Measurements from ENCODE around the gene GOLGA8A. TPM values are rescaled to one million over a fixed set of nuclear protein-coding genes. Genes with fewer than 3 reads are reported as not detected.
A peak's percentile ranks its signal among the peaks of the same experiment; 100 is the strongest.
"Not testable (repeated sequence)": the region's sequence is repeated elsewhere in the genome, so short reads cannot be mapped to it uniquely, and the experiment has no call there.

The GOLGA8A gene
- total RNA-seq, 1 donor from 2014 or later, result 258 TPM

DNA sequence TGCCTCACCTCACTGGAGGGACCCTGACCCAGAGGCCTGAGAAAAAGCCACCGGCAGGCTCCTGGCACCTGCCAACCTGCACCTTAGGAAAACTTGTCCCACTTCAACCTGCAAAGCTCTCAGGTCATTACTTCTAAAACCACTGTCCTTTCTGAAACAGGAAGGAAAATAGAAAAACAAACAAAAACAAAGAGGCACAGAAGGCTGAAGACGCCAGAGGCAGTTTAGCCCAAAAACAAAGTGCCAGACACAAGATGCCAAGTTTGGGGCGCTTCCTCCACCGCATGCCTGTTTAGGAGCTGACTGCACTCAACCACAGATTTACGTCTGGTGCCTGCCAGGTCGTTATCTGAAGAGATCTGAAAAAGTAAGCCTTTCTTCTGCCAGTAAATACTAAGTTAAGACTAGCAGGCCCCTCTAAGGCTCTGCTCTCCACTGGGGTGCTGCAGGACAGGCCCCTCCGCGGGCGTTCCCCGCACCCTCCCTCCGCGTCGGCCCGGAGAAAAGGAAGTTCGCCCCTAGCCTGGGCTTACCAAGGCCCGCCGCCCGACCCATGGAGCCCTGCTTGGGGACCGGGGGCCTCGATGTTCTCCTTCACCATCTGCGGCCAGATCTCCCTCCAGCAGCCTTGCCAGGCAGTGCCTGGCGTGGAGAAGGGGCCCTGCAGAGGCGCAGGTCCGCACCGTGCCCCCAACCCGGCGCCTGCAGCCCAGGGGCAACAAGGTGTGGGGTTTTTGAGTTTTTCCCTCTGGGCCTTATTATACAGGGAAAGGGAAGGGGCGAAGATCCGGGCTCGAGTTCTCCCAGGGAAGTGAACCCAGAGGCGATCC, 1.3 kb downstream of the GOLGA8A start:
- intact Hi-C loops (cut with micrococcal nuclease), result loop anchor here (2.0 to 10.0 kb wide), 4 partner anchors 70 to 146 kb away; partner anchors contain the start of genes GOLGA8B and LPCAT4
- peaks cover 45% of the 10 kb centered on the region for H3K36me3 Mint-ChIP-seq (ENCODE audit: low read depth)
- no peak for DNase-seq (ENCODE audit: low spot score)
- peaks cover 25% of the 10 kb centered on the region for H3K4me1 Mint-ChIP-seq (ENCODE audit: low read depth)
- peaks cover 6% of the 10 kb centered on the region for H3K27me3 Mint-ChIP-seq (ENCODE audit: low read depth)
- no peaks in the 10 kb centered on the region for H3K9me3 Mint-ChIP-seq
- peak overlapping the region; percentile 86 for H3K4me3 Mint-ChIP-seq (ENCODE audit: low read depth)
- peak overlapping the region; percentile 63 for H3K27ac Mint-ChIP-seq

DNA sequence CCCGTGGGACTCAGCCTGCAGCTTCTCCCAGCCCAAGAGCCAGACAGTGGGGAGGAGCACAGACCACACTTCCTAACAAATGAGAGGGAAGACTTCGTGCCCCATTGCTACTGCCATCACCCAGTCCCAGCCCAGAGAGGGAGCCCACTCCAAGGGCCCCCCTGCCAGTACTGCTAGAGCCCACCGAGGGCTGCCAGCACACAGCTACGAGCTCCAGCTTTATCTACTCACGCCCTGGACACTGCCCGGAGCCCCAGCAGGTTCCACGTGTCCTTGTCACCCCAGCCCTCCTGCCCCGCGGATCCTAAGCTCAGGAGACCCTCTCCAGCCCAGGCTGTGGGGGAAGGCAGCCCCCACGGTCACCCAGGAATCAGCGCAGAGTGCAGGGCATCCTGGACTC, 1.9 kb downstream of the GOLGA8A start:
- H3K36me3 Mint-ChIP-seq (ENCODE audit: low read depth), result peaks cover 49% of the 10 kb centered on the region
- peaks cover 26% of the 10 kb centered on the region for H3K4me1 Mint-ChIP-seq (ENCODE audit: low read depth)
- H3K4me3 Mint-ChIP-seq (ENCODE audit: low read depth), result peak overlapping the region; percentile 86
- no peaks in the 10 kb centered on the region for H3K9me3 Mint-ChIP-seq
- no peak for DNase-seq (ENCODE audit: low spot score)
- intact Hi-C loops (cut with micrococcal nuclease), result loop anchor here (2.0 to 10.0 kb wide), 4 partner anchors 69 to 147 kb away; partner anchors contain the start of genes GOLGA8B and LPCAT4
- H3K27me3 Mint-ChIP-seq (ENCODE audit: low read depth), result peaks cover 2% of the 10 kb centered on the region
- H3K27ac Mint-ChIP-seq, result peak overlapping the region; percentile 63

DNA sequence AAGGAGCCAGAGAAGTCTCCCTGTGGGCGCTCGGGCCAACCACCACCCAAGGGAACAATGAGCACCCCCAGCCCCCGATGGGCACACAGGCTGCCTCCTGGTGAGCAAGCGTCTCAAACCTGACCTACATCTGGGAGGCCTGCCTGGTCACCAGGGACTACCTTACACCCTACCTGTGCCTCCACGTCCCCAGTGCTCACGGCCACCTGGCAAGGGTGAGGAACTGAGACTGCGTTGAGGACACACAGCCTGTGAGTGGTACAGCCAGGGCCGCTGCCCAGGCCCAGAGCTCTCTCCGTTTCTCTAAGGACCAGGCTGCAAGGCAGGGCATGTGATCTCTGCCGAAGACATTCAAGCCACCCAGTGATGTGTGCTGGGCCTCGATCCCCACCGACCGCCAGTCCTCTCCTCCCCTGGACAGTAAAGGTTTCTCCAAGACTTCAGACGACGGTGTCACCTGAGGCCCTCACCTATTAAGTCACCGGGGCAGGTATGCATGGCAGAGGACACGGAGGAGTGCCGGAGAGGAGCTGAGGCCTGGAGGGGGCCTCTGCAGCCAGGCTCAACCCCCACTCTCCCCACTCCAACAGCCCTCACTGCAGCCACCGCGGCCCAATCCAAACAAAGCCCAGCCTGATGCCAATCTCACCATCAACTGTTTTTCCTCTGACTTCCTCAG, 2.8 kb downstream of the GOLGA8A start:
- intact Hi-C loops (cut with micrococcal nuclease), result loop anchor here (5.0 to 10.0 kb wide), 3 partner anchors 80 to 148 kb away; partner anchors contain the start of gene GOLGA8B
- H3K36me3 Mint-ChIP-seq (ENCODE audit: low read depth), result peaks cover 57% of the 10 kb centered on the region
- H3K27ac Mint-ChIP-seq, result no peak overlapping the region
- H3K9me3 Mint-ChIP-seq, result no peaks in the 10 kb centered on the region
- H3K27me3 Mint-ChIP-seq (ENCODE audit: low read depth), result peaks cover under 1% of the 10 kb centered on the region
- H3K4me1 Mint-ChIP-seq (ENCODE audit: low read depth), result peaks cover 28% of the 10 kb centered on the region
- H3K4me3 Mint-ChIP-seq (ENCODE audit: low read depth), result peak overlapping the region; percentile 5
- no peak for DNase-seq (ENCODE audit: low spot score)

DNA sequence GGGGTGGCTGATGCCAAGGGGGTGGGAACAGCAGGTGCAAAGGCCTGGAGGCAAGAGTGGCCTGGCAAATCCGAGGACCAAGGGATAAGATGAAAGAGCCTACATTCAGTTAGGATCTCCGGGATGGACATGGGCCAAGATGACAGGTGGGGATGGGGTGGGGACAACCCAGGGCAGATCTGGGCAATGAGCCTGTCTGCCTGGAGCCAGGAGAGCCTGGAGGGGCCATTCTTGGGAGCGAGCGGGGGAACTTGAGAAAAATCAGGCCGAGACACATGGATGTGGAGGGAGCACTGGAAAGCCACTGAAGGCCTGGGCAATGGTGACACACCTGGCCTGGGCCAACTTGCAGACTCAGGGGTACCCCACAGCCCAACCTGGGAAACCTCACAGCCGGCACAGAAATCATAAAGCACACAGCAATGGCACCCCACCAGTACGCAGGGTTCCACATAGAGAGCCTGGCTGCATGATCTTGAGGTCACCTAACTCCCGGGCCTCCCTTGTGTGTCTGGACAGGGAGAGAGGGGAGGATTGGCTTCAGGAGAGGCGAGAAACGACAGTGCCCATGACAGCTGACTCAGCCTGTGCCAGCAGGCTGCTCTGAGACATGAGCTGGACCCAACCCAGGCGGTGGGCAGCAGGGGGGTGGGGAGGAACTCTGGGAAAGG, 3.5 kb downstream of the GOLGA8A start:
- H3K27me3 Mint-ChIP-seq (ENCODE audit: low read depth); H3K27ac Mint-ChIP-seq; DNase-seq (ENCODE audit: low spot score); H3K9me3 Mint-ChIP-seq: not testable (repeated sequence)
- Mint-ChIP-seq H3K4me3 (ENCODE audit: low read depth) (peak overlapping the region; percentile 28), H3K4me1 (ENCODE audit: low read depth) (peaks cover 28% of the 10 kb centered on the region), H3K36me3 (ENCODE audit: low read depth) (peaks cover 63% of the 10 kb centered on the region)
- intact Hi-C loops (cut with micrococcal nuclease), result loop anchor here (10.0 kb wide), 1 partner anchor 81 kb away; no protein-coding TSS in a partner anchor

DNA sequence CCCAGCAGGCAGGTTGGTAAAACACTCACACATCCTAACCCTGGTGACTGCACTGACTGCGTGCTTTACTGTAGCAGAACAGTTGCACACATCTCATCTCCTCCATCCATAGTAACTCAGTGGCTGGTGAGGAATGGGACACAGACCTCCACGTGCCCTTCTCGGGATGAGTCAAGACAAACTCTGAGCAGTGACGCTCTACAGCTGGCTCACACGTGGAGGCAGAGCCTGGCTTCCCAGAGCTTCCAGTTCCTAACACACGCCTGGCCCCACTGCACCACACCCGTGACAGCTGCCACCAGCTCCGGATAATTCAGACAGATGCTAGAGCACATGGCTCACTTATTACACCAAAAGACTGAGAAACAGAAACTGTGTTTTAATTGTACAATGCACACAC, 7.0 kb downstream of the GOLGA8A start:
- Mint-ChIP-seq H3K4me1 (ENCODE audit: low read depth) (peaks cover 30% of the 10 kb centered on the region), H3K36me3 (ENCODE audit: low read depth) (peaks cover 77% of the 10 kb centered on the region)
- H3K9me3 Mint-ChIP-seq; H3K27me3 Mint-ChIP-seq (ENCODE audit: low read depth); H3K27ac Mint-ChIP-seq; H3K4me3 Mint-ChIP-seq (ENCODE audit: low read depth); DNase-seq (ENCODE audit: low spot score): not testable (repeated sequence)
- intact Hi-C loops (cut with micrococcal nuclease), result loop anchor here (10.0 kb wide), 1 partner anchor 84 kb away; no protein-coding TSS in a partner anchor

DNA sequence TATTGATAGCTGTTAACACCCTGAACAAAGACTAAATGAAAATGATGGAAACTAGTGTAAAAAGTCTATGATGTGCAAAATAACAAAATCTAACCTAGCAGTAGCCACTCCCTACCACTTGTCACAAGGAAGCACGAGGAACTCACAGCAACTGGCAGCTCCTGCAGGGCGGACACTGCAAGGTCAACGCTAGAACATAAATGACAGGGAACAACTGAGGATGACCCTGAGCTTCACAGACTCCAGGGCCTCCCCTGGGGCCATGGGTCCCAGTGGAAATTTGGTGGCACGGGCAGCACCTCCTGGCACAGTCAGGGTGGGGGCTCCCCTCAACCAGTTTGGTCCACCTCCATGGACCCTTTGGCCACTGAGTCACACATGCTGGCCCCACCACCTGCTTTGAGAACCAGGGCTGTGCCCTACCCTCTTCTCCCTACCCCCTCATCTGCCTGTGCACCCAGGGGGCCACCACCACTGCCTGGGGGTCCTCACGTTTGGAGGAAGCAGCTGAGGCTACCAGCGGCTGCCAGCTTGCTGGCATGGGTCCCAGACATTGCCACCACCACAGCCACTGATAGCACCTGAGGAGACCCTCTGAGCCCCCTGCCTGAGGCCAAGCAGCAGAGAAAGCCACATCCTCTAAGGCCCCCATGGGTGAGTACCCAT, 14.1 kb downstream of the GOLGA8A start:
- H3K9me3 Mint-ChIP-seq; DNase-seq (ENCODE audit: low spot score); intact Hi-C loops (cut with micrococcal nuclease); H3K27ac Mint-ChIP-seq; H3K4me3 Mint-ChIP-seq (ENCODE audit: low read depth); H3K27me3 Mint-ChIP-seq (ENCODE audit: low read depth): not testable (repeated sequence)
- H3K4me1 Mint-ChIP-seq (ENCODE audit: low read depth), result peaks cover 11% of the 10 kb centered on the region
- H3K36me3 Mint-ChIP-seq (ENCODE audit: low read depth), result peaks cover 33% of the 10 kb centered on the region

DNA sequence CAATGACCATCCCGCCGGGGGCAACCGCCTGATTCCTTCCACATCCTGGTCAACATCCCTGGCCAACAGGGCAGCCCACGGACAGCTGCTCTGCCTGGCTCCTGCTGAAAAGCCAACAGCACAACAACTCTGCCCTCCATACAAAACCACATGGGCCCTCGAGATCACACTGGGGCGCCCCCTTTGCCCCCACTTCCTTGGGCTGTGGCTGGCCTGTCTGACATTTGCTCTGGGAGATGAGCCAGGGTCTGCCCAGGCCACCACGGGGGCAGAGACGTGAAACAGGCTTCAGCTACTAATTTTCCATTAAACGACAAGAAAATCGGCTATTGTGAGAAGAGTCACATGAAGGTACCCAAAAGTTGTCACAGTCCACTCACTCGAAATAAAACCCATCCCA, 16.7 kb downstream of the GOLGA8A start:
- H3K27me3 Mint-ChIP-seq (ENCODE audit: low read depth); intact Hi-C loops (cut with micrococcal nuclease); H3K9me3 Mint-ChIP-seq; H3K27ac Mint-ChIP-seq; DNase-seq (ENCODE audit: low spot score); H3K4me1 Mint-ChIP-seq (ENCODE audit: low read depth); H3K4me3 Mint-ChIP-seq (ENCODE audit: low read depth): not testable (repeated sequence)
- H3K36me3 Mint-ChIP-seq (ENCODE audit: low read depth), result peaks cover 22% of the 10 kb centered on the region

DNA sequence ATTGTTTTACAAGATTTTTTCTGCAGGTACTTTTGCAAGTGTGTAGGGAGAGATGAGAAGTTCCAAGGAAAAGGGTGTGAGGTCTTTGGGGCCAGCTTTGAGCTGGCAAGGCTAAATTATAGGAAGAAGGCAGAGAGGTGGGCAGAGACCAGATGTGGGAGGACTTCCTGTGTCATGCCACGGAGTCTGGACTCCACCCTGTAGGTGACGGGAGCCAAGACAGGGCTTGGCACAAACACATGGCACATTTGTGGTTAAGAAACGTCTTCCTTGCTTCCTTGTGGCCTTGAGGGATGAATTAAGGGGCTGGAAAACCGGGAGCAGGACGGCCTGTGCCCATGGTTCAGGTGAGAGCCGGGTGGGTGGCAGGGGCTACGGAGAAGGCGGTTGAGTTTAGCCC, 19.2 kb downstream of the GOLGA8A start:
- H3K9me3 Mint-ChIP-seq; intact Hi-C loops (cut with micrococcal nuclease); DNase-seq (ENCODE audit: low spot score); H3K27ac Mint-ChIP-seq; H3K4me1 Mint-ChIP-seq (ENCODE audit: low read depth); H3K4me3 Mint-ChIP-seq (ENCODE audit: low read depth); H3K27me3 Mint-ChIP-seq (ENCODE audit: low read depth): not testable (repeated sequence)
- peaks cover 14% of the 10 kb centered on the region for H3K36me3 Mint-ChIP-seq (ENCODE audit: low read depth)

DNA sequence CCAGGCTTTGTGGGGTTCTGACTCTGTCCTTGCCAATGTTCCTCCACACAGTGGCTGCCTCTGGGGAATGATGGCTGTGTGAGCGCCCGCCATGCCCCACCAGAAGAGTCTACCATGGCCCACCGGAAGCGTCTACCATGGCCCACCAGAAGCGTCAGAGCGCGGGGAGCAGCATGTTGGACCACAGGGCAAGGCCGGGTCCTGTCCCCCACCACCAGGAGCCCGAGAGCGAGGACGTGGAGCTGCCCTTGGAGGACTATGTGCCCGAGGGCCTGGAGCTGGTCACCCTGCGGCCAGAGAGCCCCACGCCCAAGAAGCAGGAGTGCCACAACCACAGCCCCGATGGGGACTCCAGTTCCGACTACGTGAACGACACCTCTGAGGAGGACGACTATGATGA, 28.1 kb downstream of the GOLGA8A start:
- H3K4me3 Mint-ChIP-seq (ENCODE audit: low read depth); H3K4me1 Mint-ChIP-seq (ENCODE audit: low read depth); DNase-seq (ENCODE audit: low spot score); H3K9me3 Mint-ChIP-seq; H3K27me3 Mint-ChIP-seq (ENCODE audit: low read depth); intact Hi-C loops (cut with micrococcal nuclease); H3K36me3 Mint-ChIP-seq (ENCODE audit: low read depth); H3K27ac Mint-ChIP-seq: not testable (repeated sequence)

DNA sequence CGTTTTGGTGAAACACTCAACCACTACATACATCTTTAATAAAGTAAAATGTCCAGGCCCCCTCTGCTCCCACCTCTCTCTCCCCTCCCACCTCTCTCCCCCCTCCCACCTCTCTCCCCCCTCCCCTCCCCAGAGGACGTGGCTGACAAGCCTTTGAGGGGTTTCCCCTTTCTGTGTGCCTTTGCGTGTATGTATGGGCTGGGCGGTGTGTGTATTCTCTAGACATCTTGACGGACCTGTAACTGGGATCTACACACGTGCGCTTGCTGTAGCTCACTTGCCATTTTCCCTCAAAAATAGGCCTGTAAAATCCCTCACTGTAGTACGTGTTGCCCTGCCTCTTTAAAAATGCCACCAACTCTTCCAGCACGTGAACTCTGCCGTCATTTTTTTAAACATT, 28.6 kb downstream of the GOLGA8A start:
- intact Hi-C loops (cut with micrococcal nuclease); H3K27ac Mint-ChIP-seq; DNase-seq (ENCODE audit: low spot score); H3K36me3 Mint-ChIP-seq (ENCODE audit: low read depth); H3K9me3 Mint-ChIP-seq; H3K27me3 Mint-ChIP-seq (ENCODE audit: low read depth); H3K4me3 Mint-ChIP-seq (ENCODE audit: low read depth); H3K4me1 Mint-ChIP-seq (ENCODE audit: low read depth): not testable (repeated sequence)

DNA sequence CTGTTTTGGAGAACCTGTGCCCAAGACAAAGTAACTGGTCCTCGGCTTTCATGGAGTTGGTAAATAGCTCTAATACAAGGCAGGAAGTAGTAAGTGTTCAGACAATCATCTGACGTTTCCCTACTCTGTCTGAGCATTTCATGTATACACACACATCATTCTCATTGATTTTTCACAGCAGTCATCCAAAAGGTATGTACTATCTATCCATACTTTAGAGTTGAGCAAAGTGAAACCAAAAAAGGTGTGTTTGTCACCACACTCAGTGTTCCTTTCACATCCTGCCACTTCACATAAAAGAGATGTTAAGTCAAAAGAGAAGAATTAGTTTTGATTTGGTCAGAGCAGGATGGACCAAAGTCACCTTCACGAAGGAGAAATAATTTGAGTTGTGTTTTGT, 33.7 kb downstream of the GOLGA8A start:
- H3K36me3 Mint-ChIP-seq (ENCODE audit: low read depth); DNase-seq (ENCODE audit: low spot score); H3K27me3 Mint-ChIP-seq (ENCODE audit: low read depth); H3K9me3 Mint-ChIP-seq; H3K4me3 Mint-ChIP-seq (ENCODE audit: low read depth); H3K4me1 Mint-ChIP-seq (ENCODE audit: low read depth); intact Hi-C loops (cut with micrococcal nuclease); H3K27ac Mint-ChIP-seq: not testable (repeated sequence)

DNA sequence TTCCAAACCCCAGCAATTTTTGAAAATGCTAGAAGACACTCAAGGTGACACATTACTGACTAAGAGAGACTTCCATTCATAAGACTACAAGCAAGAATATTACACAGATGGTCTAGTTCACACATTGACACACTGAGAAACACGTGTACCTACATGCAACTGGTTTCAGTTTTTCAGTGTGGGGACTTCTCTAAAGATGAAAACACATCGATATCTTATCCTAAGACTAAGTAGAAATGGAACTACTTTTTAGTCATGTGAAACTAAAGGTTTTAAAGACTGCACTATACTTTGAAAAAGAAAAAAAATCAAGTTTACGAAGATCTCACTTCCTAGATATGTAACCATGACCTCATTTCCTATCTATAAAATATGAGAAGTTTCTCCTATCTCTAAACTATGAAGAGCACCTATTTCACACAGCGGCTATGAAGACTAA, 34.4 kb downstream of the GOLGA8A start:
- H3K9me3 Mint-ChIP-seq; H3K27ac Mint-ChIP-seq; H3K4me3 Mint-ChIP-seq (ENCODE audit: low read depth); H3K4me1 Mint-ChIP-seq (ENCODE audit: low read depth); H3K36me3 Mint-ChIP-seq (ENCODE audit: low read depth); H3K27me3 Mint-ChIP-seq (ENCODE audit: low read depth); intact Hi-C loops (cut with micrococcal nuclease); DNase-seq (ENCODE audit: low spot score): not testable (repeated sequence)
